Suprapubic skin (tissue), 4 donors: ENCODE results near the gene DNAH9.

ENCODE experiments used
- CTCF ChIP-seq, 2 donors: fragments of 200-600 bp in 1 of 2; fragments of 450-650 bp in 1 of 2; sonication (generic) in 1 of 2; IDR thresholded peaks; one replicate each; pipeline ENCODE4 v1.5.1; 2016 to 2019; ENCODE audit warnings: antibody characterized with exemption in 2 of 2, mild to moderate bottlenecking in 1 of 2, moderate library complexity in 1 of 2
- EP300 ChIP-seq: sonication (generic); formaldehyde crosslinking; IDR thresholded peaks from one replicate; pipeline ENCODE4 v1.6.1; 2017; ENCODE audit warnings: antibody characterized with exemption
- POLR2A ChIP-seq, 2 donors: fragments of 450-650 bp; IDR thresholded peaks; one replicate each; pipeline ENCODE4 v1.6.1; 2017; ENCODE audit warnings: antibody characterized with exemption in 2 of 2, mild to moderate bottlenecking in 2 of 2, moderate library complexity in 2 of 2
- POLR2AphosphoS5 ChIP-seq, 3 donors: sonication (generic); formaldehyde crosslinking; IDR thresholded peaks; one replicate each; pipeline ENCODE4 v1.6.1; 2017; ENCODE audit warnings: antibody characterized with exemption in 3 of 3

DNA sequence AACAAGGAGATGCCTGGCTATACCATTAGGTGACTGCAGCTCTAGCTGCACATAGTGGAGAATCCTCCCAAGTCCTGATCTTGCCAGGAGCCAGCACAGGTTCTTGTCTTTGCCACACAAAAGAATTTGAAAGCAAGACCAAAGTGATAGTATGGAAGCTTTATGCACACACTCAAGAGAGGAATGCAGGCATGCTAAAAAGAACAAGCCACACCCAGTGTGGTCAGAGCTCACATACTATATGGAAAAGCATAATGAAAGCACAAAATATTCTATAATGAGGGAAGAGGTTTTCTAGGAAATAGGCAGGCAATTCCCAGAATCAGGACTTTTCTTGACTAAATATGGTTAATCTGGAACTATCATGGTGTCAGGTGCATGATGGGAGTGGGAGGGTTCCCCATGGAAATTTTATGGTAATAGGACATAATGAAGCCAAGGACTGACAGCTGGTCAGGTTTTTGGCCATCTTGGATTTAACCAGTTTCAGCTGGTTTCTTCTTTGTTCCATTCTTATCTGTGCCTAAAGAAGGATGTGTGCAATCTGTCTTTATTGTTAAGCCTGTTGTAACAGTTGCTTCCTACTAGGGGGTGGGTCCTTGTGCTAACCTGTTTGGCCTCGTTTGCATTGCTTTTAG lies 227.4 kb downstream of the DNAH9 start:
- TF ChIP-seq CTCF (IDR thresholded peaks at IDR 0.05) (no peak), POLR2AphosphoS5 (IDR thresholded peaks at IDR 0.05) (no peak), POLR2A (IDR thresholded peaks at IDR 0.05) (no peak), EP300 (no peak)
